Brain microvascular endothelial cell (primary cell): Measurements from ENCODE around the gene NME8.

Experiments used
- DNase-seq: peaks from one replicate; pipeline ENCODE4 v3.0.0-alpha.2; 2020
- H3K27ac ChIP-seq: fragments of 250-450 bp; sonication (Bioruptor Pico); 2 replicates; pipeline ENCODE4 v1.5.1; 2020; ENCODE audit warnings: mild to moderate bottlenecking, moderate library complexity
- H3K27me3 ChIP-seq: fragments of 250-450 bp; sonication (Bioruptor Pico); replicated peaks from 2 replicates; pipeline ENCODE4 v1.5.1; 2020; ENCODE audit warnings: mild to moderate bottlenecking
- H3K36me3 ChIP-seq: fragments of 250-450 bp; sonication (Bioruptor Pico); replicated peaks from 2 replicates; pipeline ENCODE4 v1.5.1; 2020; ENCODE audit warnings: mild to moderate bottlenecking
- H3K4me3 ChIP-seq: 2 replicates; pipeline ENCODE4 v1.5.1; 2011; ENCODE audit warnings: low read depth, mild to moderate bottlenecking, control low read depth, low read length, moderate library complexity
- CTCF ChIP-seq: IDR thresholded peaks from 2 replicates; pipeline ENCODE4 v1.5.1; 2011; ENCODE audit warnings: low read depth, mild to moderate bottlenecking, moderate library complexity, low read length, control low read depth, inconsistent platforms; ENCODE audit errors: missing control alignments
- in situ Hi-C: cut with HindIII; loops from 2 replicates; pipeline ENCODE4 v1.10.0; 2017; ENCODE audit warnings: low sequenced_read_pairs, low pct_ligation_motif_present

Gene NME8

GRCh38 chr7:37901890-37902524 lies 53.6 kb downstream of the NME8 start:
- DNase-seq: peak; percentile 75
- Histone ChIP-seq H3K27ac (peak overlapping the region; percentile 53), H3K27me3 (no peaks in the 10 kb centered on the region), H3K36me3 (no peaks in the 10 kb centered on the region), H3K4me3 (no peak overlapping the region)
- TF ChIP-seq CTCF: no peak
- in situ Hi-C loops: no loop called here

GRCh38 chr7:37908221-37908788 lies 59.9 kb downstream of the NME8 start:
- H3K27ac ChIP-seq: peak overlapping the region; percentile 95
- TF ChIP-seq CTCF: no peak
- no peaks in the 10 kb centered on the region for H3K27me3 ChIP-seq
- no peaks in the 10 kb centered on the region for H3K36me3 ChIP-seq
- in situ Hi-C loops: no loop called here
- no peak overlapping the region for H3K4me3 ChIP-seq
- peak; percentile 94 for DNase-seq

- no peak overlapping the region for H3K4me3 ChIP-seq
- no peaks in the 10 kb centered on the region for H3K27me3 ChIP-seq
- H3K36me3 ChIP-seq: no peaks in the 10 kb centered on the region
- TF ChIP-seq CTCF: no peak
- in situ Hi-C loops: no loop called here
- DNase-seq: peak; percentile 70
- peak overlapping the region; percentile 63 for H3K27ac ChIP-seq
Observed at GRCh38 chr7:37912756-37913155, 64.4 kb downstream of the NME8 start.

- H3K4me3 ChIP-seq: no peak overlapping the region
- no peaks in the 10 kb centered on the region for H3K27me3 ChIP-seq
- H3K36me3 ChIP-seq: no peaks in the 10 kb centered on the region
- TF ChIP-seq CTCF: no peak
- peak; percentile 11 for DNase-seq
- H3K27ac ChIP-seq: no peak overlapping the region
- in situ Hi-C loops: no loop called here
Observed at GRCh38 chr7:37915438-37915837, 67.0 kb downstream of the NME8 start.

GRCh38 chr7:37916017-37916672 lies 67.7 kb downstream of the NME8 start:
- in situ Hi-C loops: no loop called here
- DNase-seq: peak; percentile 7
- Histone ChIP-seq H3K36me3 (no peaks in the 10 kb centered on the region), H3K27me3 (no peaks in the 10 kb centered on the region), H3K4me3 (peak overlapping the region; percentile 50), H3K27ac (no peak overlapping the region)
- no peak for TF ChIP-seq CTCF
